Parathyroid adenoma (tissue), 2 donors: ENCODE measurements around the gene PM20D1.
"Not testable (repeated sequence)": the region's sequence is repeated elsewhere in the genome, so short reads cannot be mapped to it uniquely, and the experiment has no call there.

ENCODE experiments used
- H2AFZ ChIP-seq: fragments of 300-600 bp; sonication (generic); one replicate; pipeline ENCODE4 v1.7.0; 2017; ENCODE audit warnings: antibody characterized with exemption, mild to moderate bottlenecking
- H3K27ac ChIP-seq: fragments of 300-600 bp; sonication (generic); one replicate; pipeline ENCODE4 v1.7.0; 2017
- H3K27me3 ChIP-seq: fragments of 300-600 bp; sonication (generic); one replicate; pipeline ENCODE4 v1.7.0; 2017; ENCODE audit warnings: low read length; ENCODE audit not compliant: control insufficient read depth, insufficient read depth
- H3K36me3 ChIP-seq: fragments of 300-600 bp; sonication (generic); one replicate; pipeline ENCODE4 v1.7.0; 2017; ENCODE audit warnings: low read length; ENCODE audit not compliant: control insufficient read depth, insufficient read depth
- H3K4me1 ChIP-seq: fragments of 300-600 bp; sonication (generic); one replicate; pipeline ENCODE4 v1.7.0; 2017; ENCODE audit warnings: control low read depth
- H3K4me2 ChIP-seq: fragments of 300-600 bp; sonication (generic); one replicate; pipeline ENCODE4 v1.7.0; 2017; ENCODE audit warnings: low read length
- H3K4me3 ChIP-seq: fragments of 300-600 bp; sonication (generic); one replicate; pipeline ENCODE4 v1.7.0; 2017; ENCODE audit warnings: low read depth, low read length
- H3K79me2 ChIP-seq: fragments of 300-600 bp; sonication (generic); one replicate; pipeline ENCODE4 v1.7.0; 2017; ENCODE audit warnings: control low read depth
- H3K9ac ChIP-seq: fragments of 300-600 bp; sonication (generic); one replicate; pipeline ENCODE4 v1.7.0; 2017; ENCODE audit warnings: mild to moderate bottlenecking
- H3K9me3 ChIP-seq: fragments of 300-600 bp; sonication (generic); one replicate; pipeline ENCODE4 v1.7.0; 2017; ENCODE audit warnings: low read length; ENCODE audit not compliant: control insufficient read depth
- CTCF ChIP-seq: fragments of 300-600 bp; sonication (generic); IDR thresholded peaks from one replicate; pipeline ENCODE4 v1.7.0; 2017; ENCODE audit warnings: antibody characterized with exemption, mild to moderate bottlenecking
- donor health status: primary hyperparathyroidism.

PM20D1 gene

GRCh38 chr1:205870236-205870635 is 20.3 kb upstream of the PM20D1 start:
- H3K9me3 ChIP-seq, result no peaks in the 10 kb centered on the region
- no peaks in the 10 kb centered on the region for H3K4me1 ChIP-seq
- no peak overlapping the region for H3K9ac ChIP-seq
- no peak overlapping the region for H2AFZ ChIP-seq
- H3K4me2 ChIP-seq, result no peak overlapping the region
- TF ChIP-seq CTCF, result no peak
- no peaks in the 10 kb centered on the region for H3K36me3 ChIP-seq
- H3K27me3 ChIP-seq, result no peaks in the 10 kb centered on the region
- H3K27ac ChIP-seq, result no peak overlapping the region
- no peaks in the 10 kb centered on the region for H3K79me2 ChIP-seq
- H3K4me3 ChIP-seq, result no peak overlapping the region

- no peaks in the 10 kb centered on the region for H3K9me3 ChIP-seq
These were observed 11.6 kb upstream of the PM20D1 start for GRCh38 chr1:205861540-205861939.

DNA sequence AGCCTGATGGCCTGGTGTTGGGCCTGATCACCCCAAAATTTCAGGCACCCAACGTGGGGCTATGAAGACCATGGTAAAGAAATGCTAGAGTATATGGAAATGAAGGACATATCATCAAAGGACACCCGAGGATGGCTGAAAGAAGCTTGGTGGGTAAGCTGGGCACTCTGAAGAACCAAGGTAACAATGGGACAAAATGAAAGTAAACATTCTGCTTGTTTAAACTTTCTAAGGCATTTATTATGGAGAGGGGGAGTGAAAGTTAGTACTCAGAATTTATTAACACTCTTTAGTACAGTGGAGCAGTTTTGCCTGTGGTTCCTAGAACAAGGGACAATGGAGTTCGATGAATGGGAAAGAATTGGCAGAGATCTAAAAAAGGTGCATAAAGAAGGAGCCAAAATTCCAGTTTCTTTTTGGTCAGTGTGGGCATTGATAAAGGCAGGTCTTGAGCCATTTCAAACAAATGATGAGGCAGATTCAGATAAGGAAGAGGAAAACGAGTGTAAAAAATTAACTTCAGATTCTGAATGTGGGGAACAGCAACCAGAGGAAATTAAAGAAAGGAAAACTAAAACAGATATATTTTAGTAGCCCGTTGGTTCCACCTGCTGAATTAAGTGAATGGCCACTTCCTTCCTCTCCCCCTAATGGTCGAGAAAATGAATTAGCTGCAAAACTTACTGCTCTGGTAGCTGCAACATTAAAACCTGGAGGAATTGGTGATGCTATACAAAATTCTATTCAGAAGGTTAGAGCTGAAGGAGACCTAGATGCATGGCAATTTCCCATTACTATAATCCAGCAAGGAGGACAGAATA is 8.4 kb upstream of the PM20D1 start:
- Histone ChIP-seq H2AFZ (no peak overlapping the region), H3K36me3 (no peaks in the 10 kb centered on the region), H3K9ac (no peak overlapping the region), H3K4me3 (no peak overlapping the region), H3K4me2 (no peak overlapping the region), H3K79me2 (no peaks in the 10 kb centered on the region), H3K4me1 (no peaks in the 10 kb centered on the region), H3K9me3 (no peaks in the 10 kb centered on the region), H3K27me3 (no peaks in the 10 kb centered on the region), H3K27ac (no peak overlapping the region)
- TF ChIP-seq CTCF, result no peak

More at GRCh38 chr1:205861540-205861939, 11.6 kb upstream of the PM20D1 start:
- Histone ChIP-seq H3K9ac (no peak overlapping the region), H3K4me3 (no peak overlapping the region), H3K4me2 (no peak overlapping the region), H3K27me3 (no peaks in the 10 kb centered on the region), H3K79me2 (no peaks in the 10 kb centered on the region), H2AFZ (no peak overlapping the region), H3K27ac (no peak overlapping the region), H3K36me3 (no peaks in the 10 kb centered on the region), H3K4me1 (no peaks in the 10 kb centered on the region)
- TF ChIP-seq CTCF, result no peak

- H3K9me3 ChIP-seq, H3K4me3 ChIP-seq, H3K27ac ChIP-seq, H3K9ac ChIP-seq, H3K36me3 ChIP-seq, H2AFZ ChIP-seq, H3K27me3 ChIP-seq, H3K4me2 ChIP-seq, H3K4me1 ChIP-seq, H3K79me2 ChIP-seq: not testable (repeated sequence)
These were observed 7.6 kb upstream of the PM20D1 start for GRCh38 chr1:205857501-205857900.

DNA sequence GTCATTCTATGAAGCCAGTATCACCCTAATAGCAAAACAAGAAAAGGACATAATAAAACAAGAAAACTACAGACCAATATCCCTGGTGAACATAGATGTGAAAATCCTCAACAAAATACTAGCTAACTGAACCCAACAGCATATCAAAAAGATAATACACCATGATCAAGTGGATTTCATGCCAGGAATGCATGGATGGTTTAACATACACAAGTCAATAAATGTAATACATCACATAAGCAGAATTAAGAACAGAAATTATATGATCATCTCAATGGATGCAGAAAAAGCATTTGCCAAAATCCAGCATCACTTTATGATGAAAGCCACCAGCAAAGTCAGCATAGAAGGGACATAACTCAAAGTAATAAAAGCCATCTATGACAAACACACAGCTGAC is 6.5 kb upstream of the PM20D1 start:
- no peak overlapping the region for H3K27ac ChIP-seq
- no peaks in the 10 kb centered on the region for H3K27me3 ChIP-seq
- no peak for TF ChIP-seq CTCF
- no peaks in the 10 kb centered on the region for H3K9me3 ChIP-seq
- H3K4me2 ChIP-seq, result no peak overlapping the region
- H3K9ac ChIP-seq, result no peak overlapping the region
- H3K79me2 ChIP-seq, result no peaks in the 10 kb centered on the region
- H2AFZ ChIP-seq, result no peak overlapping the region
- no peaks in the 10 kb centered on the region for H3K4me1 ChIP-seq
- no peak overlapping the region for H3K4me3 ChIP-seq
- H3K36me3 ChIP-seq, result no peaks in the 10 kb centered on the region
